ENCODE measurements around the gene OGDHL. TPM values are rescaled to one million over a fixed set of nuclear protein-coding genes. Genes with fewer than 3 reads are reported as not detected.

Gene OGDHL
- total RNA-seq, 1 experiment from 2014 or later: 3.5 TPM

DNA sequence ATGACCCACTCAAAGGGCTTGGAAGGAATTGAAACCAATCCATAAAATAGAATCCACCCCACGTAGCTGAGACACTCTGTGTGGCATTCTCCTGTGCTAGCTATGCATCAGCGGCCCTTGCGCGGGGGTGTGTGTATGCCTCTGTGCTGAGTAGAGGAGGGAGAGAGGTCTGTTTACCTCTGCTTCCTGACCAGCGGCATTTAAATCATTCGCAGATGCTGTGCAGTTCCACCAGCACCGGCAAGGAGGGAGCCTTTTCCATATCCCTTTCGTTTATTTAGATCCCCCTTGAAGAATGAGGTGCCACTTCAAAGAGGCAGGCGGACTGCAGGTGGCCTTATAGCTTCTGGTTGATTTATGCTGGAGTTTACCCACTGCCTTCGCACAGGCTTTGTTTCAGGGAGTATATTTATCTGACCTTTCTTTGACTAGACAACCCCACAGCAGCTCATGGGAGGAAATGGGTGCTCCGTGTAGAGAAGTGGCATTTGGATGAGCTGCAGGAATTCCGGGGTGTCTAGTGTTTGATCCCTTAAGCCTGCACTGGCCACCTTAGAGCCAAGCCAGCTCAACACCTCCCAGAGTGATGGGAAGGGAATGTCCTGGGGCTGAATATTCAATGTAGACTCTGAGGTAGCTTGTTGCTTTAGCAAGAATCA is 71.3 kb downstream of the OGDHL start:
- DNase-seq (ENCODE audit: low spot score): no peak

DNA sequence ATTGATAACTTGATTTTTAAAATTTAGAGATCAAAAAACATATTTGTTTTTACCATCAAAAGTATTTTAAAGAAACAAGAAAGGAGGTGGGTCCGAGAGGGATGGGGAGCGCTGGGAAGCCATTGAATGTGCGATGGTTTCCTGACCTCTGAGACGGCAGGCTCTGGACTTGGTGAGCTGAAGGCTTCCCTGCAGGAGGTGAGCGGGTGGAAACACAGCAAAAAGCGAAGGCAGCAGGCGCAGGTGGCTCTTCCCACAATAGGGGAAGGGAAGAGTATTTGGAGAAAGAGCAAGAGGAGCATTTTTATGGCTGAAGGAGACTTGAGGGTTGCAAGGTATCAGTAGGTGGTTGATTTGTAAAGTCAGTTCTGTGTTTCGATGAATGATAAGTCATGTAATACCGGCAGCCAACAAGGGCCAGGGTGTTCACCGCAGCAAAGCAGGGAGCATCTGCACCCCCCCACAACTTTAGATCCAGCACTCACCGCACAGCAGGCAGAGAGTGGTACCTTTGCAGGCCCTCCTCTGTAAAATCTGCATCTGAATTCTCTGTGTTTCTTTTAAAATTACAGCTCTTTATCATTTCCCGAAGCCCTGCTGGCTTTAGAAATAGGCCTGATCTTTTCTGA is 72.1 kb downstream of the OGDHL start:
- DNase-seq (ENCODE audit: low spot score): no peak

DNA sequence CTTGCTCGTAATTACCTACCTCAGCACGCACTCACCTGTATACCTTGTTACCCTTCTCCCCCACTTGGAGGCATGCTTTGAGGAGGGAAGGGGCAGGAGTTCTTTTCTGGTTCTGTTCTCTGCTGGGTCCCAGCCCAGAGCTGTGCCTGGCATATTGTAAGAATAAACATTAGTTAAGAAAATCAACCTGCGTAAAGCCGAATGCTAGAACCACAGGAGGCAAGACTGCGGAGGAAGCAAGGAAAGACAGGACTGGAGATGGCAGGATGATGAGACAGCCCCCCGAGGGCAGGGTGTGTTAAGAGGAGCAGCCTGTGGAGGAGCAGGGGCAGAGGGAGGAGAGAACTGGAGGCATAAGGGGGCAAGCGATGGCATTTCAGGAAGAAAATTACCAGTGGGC is 73.2 kb downstream of the OGDHL start:
- DNase-seq (ENCODE audit: low spot score): no peak

DNA sequence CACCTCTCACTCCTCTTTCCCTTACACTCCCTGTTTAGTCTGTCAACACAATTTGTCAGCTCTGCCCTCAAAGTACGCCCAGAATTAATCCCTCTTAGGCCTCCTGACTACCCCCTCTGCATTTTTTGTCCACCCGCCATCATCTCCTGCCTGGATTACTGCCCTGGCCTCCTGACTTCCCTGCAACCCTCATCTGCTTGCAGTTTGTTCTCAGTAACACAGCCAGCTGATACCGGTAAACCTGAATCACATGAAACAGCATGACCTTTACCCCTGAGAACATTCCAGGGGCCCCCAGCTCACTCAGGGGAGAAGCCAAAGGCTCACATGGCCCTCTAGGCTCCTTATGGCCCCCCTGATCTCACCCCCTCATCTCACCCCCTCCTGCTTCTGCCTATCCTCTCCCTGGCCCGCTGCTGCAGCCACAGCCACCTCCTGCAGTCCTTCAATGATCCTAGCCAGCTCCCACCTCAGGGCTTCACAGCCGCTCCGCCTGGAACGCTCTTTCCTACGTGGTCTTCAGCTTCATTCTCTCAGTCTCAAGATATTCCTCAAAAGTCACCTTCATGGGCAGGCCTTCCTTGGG is 73.8 kb downstream of the OGDHL start:
- DNase-seq (ENCODE audit: low spot score): no peak

DNA sequence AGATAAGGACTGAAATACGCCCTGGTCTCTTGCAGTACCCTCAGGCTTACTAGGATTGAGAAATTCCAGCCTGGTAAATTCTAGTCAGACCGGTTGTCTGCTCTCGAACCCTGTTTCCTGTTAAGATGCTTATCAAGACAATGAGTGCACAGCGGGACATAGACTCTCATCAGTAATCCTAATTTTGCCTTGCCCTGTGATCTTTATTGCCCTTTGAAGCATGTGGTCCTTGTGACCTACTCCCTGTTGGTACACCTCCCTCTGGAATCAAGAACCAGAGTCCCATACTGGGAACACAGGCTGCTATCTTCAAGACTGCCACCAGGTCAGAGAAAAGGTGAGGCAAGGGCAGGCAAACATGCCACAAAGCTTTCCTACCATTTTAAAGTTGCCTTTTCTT is 75.5 kb downstream of the OGDHL start:
- DNase-seq (ENCODE audit: low spot score): no peak

Other genes with a start within 250 kb of the OGDHL start
- 4.0 and 5.2 TPM in 2 replicates for gene ERCC6, start 223.2 kb downstream of the OGDHL start, total RNA-seq (2014; rRNA removed; shearing (Covaris generic))
- gene SLC18A3, start 152.0 kb downstream of the OGDHL start, total RNA-seq (2014; rRNA removed; shearing (Covaris generic)): not detected in 2 replicates
- not detected in 2 replicates for gene CHAT, start 148.3 kb downstream of the OGDHL start, total RNA-seq (2014; rRNA removed; shearing (Covaris generic))
- gene C10orf53, start 82.7 kb downstream of the OGDHL start, total RNA-seq (2014; rRNA removed; shearing (Covaris generic)): not detected in 2 replicates
- 29.8 and 54.5 TPM in 2 replicates for gene PARG, start 179.7 kb upstream of the OGDHL start, total RNA-seq (2014; rRNA removed; shearing (Covaris generic))
- gene TIMM23B, start 179.7 kb upstream of the OGDHL start, total RNA-seq (2014; rRNA removed; shearing (Covaris generic)): 6.8 and 8.2 TPM in 2 replicates
- gene AGAP6, start 226.1 kb upstream of the OGDHL start, total RNA-seq (2014; rRNA removed; shearing (Covaris generic)): 0.62 and 3.6 TPM in 2 replicates

Data from A172 (cell line).